NCI-H1092 treated with DMSO at 0.1 percent for 48 hours (cell line): ENCODE results near the gene BRMS1L.
A peak's percentile ranks its signal among the peaks of the same experiment; 100 is the strongest.

Source experiments
- DNase-seq: peaks from one replicate; lab custom pipeline; 2025; lab: John Stamatoyannopoulos, UW

BRMS1L gene

DNA sequence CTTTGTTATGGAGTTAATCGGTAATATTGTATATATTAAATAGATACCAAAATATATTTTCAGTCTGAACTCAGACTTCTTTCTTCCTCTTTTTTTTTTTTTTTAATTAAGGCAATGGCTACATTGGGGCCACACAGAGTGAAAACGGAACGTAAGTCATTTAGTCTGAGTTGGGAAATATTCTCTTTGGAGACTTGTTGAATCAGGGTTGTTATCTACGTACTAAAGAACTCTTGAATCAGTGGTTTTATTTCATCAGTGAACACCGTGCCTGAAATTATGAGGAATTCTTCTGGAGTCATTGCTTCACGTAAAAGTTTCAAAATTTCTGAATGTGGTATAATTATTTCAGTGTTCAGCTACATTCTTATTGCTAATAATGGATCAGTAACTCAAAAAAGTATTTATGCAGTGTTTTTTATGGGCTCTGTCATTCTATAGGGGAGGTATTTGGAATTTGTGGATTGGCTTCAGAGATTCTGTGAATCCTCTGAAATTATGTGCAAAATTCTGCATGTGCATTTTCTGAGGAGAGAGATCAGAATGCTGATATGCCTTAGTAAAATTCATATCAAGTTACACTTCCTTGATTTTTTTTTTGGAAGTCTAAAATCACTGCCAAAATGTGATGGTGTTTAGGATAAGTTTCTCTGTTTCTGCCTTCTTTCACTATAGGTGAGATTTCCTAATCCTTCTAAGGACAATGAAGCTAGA is 39.6 kb downstream of the BRMS1L start:
- DNase-seq = no peak

DNA sequence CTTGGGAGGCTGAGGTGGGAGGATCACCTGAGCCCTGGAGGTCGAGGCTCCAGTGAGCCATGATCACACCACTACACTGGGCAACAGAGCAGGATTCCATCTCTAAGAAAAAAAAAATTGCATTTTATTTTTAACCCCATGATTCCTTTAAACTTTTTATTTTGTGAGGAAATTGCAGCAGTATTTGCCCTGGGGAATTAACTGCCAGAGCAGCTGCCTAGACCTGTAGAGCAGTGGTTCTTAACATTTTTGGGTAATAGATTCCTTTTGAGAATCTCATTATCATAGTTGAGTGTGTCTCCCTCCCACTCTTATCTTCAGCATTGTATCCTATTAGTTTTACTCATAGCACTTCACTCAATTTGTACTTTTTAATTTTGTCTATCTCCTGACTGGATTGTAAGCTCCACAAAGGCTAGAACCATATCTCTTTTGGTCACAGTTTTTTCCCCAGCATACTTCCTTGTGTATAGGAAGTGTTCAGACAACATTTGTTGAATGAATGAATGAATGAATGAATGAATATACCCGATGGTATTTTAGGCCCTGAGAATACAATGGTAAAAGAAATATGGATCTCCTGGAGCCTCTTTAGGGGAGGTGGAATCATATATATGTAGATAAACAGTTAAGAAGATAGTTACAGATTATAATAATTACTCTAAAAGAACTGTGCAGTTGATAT is 40.6 kb downstream of the BRMS1L start:
- DNase-seq = no peak

DNA sequence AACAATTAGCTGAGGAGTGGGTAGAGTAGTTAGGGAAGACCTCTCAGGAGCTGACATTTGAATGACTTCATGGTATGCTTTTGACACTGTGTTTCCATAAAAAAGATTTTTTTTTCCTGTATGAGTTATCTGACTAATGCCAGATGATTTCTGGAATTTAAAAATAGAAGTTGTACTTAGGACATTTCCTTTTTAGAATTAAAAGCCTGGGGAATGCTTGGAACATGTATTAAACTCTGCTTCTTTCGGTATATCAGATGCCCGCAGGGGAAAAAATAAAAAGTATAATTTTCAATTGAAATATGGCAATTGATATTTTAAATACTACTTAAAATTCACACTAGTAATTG is 41.1 kb downstream of the BRMS1L start:
- no peak for DNase-seq

DNA sequence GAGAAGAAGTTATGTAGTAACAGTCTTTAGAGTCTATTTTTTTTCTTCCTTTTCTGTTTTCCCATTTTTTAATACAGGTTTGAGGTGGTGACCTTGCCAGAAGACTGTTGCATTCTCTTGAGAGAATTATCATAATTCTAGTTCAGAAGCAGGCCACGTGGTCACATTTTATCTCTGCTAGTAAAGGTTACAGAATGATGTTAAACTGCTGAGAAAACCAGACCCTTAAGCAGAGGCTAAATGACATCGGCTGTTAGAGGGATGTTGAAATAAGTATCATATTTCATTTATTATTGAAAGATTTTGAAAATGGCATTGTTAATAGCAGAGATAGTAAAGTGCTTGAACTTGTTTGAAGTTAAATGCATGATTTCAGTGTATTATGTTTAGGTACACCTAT is 49.2 kb downstream of the BRMS1L start:
- DNase-seq = no peak

DNA sequence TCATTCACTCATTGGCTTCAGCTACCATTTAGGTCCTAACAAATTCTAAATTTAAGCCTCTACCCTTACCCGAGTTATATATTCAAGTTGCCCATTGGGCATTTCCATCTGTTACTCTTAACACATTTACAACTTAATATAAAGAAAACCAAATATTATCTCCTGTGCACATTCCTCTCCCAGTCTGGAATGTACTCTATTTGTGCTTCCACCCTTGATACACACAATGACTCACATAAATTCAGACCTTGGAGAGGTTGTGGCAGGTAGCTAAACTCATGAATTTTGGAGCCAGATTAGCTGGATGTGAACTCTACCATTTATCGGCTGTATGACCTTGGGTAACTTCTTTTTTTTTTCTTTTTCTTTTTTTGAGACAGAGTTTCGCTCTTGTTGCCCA is 51.1 kb downstream of the BRMS1L start:
- DNase-seq = no peak

DNA sequence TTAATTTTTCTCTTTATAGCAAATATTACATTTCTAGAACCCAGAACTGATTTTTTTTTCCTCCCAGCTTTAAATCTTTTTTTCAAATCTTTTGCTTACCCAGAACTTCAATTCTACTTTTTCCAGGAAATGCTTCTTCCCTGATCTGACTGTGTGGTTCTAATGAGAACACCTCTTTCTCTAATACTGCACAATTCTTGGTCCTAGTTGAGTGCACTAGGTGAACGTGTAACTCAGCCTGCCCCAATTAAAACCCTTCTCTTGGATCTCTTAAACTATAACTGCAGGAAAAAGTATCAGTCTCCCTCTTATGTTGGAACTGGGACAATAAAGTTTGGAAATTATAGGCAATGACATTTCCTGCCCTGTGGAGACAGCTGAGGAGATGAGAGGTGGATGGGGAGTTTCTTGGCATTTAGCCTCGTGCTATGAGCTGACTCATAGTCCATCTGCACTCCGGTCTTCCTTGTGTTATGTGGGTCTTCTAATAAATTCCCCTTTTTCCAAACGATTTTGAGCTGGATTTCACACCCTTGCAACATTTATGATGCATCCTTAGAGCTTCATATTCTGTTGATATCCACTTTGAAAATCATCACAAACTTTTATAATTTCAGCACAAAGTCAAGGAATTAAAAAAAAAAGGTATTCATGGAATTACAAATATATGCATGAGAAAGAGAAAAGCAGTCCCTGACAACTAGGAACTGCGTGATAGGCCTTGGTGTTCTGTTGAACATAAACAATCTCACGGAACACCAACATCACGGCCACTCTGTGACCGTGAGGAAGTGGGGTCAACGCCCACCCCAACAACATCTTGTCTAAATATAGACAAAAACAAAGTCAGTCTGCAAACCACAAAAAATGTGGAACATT is 52.4 kb downstream of the BRMS1L start:
- DNase-seq = no peak

DNA sequence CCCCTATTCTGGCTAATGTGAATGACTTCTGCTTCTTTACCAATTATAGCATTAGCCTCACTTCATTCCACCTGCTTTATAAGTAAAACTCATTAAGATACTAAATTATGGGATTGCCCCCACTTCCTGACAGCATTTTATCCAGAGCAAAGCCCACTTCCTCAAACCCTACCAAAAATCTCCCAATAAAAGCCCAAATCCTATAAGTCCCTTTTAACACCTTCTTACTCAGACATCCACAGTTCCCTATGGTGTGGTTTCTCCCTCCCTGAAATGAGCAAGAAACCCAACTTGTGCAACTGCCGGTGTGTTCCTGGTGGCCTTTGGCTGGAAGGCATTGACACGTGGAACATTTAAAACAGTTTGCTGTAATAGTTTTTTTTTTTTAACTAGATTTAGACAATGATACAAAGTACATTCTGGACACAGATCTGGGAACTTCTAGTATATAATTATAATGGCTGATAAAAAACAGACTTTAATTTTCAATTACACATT is 53.1 kb downstream of the BRMS1L start:
- no peak for DNase-seq

DNA sequence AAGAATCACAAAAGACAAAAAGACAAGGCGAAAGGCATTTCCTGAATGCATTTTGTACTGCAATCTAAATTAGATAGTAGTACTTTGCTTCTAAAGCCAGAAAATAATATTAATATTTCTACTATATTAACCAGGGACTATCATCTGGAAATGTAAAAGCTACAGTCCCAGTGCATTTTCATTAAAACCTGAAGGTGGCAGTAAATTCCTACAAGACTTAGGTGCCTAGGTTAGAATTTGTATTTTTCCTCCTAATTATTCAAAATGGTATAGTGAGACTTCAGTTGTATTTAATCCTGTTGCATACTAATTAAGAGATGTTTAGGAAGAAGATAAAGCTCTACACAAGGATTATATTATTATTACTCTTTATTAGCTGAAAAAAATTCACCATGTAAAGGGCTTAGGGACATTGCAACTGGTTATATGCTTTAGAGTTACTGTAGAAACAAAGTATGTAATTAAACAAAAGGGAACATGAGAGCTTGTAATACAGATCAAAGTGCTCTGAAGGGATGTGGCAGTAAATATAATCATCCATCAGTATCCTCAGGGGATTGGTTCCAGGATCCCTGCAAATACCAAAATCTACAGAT is 53.6 kb downstream of the BRMS1L start:
- DNase-seq = peak; percentile 50

DNA sequence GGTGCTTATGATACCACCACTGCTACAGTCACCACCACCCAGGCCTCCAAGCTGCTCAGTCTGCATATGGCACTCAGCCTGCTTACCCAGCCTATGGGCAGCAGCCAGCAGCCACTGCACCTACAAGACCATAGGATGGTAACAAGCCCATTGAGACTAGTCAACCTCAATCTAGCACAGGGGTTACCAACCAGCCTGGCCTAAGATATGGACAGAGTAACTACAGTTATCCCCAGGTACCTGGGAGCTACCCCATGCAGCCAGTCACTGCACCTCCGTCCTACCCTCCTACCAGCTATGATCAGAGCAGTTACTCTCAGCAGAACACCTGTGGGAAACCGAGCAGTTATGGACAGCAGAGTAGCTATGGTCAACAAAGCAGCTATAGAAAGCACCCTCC is 55.1 kb downstream of the BRMS1L start:
- DNase-seq = no peak

DNA sequence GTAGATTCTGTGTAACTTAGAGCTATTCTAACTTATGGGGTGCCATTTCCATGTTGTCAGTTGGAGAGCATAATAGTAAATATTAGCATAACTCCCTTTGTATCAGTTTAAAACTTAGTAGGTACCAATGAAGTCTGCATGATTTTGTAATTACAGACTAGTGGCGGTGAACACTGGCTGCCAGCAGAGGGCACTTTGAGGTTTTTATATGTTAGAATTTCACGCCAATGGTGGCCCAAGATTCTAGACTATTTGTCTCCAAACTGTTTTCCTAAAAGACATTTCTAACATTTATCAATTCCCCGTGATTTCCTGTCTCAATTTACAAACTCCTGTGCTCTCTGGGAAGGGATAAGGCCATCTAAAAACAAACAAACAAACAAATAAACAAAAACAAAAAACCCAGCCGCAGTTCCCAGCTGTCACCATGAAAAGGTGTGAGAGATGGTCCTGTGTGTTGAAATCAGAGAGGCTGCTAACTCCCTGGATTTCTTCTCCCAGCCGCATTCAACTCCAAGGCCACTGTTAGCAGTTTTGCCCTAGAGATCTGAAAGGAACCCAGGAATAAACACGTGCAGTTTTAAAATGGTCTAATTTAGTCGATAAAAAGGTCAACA is 57.6 kb downstream of the BRMS1L start:
- peak; percentile 68 for DNase-seq

DNA sequence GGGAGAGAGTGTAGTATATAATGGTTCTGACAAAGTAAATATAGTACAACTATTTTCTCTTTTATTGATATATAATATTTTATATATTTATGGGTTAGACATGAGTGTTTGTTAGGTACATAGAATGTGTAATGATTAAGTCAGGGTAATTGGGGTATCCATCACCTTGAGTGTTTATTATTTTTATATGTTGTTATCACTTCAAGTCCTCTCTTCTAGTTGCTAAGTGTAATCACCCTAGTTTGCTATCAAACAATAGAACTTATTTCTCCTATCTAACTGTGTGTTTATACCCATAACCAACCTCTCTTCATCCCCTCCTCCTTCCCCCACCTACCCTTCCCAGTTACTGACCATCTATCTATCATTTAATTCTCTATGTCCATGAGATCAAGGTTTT is 64.2 kb downstream of the BRMS1L start:
- no peak for DNase-seq

DNA sequence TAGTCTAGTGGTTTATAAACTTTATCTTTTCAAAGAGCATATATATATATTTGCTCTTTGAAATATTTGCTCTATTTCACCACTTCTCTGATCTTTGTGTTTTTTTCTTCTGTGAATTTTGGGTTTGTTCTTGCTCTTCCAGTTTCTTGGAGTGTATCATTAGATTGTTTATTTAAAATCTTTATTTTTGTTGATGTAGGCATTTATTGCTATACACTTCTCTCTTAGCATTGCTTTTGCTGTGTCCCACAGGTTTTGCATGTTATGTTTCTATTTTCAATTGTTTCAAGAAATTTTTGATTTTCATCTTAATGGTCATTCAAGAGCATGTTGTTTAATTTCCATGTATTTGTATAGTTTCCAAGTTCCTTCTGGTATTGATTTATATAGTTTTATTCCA is 69.1 kb downstream of the BRMS1L start:
- no peak for DNase-seq

DNA sequence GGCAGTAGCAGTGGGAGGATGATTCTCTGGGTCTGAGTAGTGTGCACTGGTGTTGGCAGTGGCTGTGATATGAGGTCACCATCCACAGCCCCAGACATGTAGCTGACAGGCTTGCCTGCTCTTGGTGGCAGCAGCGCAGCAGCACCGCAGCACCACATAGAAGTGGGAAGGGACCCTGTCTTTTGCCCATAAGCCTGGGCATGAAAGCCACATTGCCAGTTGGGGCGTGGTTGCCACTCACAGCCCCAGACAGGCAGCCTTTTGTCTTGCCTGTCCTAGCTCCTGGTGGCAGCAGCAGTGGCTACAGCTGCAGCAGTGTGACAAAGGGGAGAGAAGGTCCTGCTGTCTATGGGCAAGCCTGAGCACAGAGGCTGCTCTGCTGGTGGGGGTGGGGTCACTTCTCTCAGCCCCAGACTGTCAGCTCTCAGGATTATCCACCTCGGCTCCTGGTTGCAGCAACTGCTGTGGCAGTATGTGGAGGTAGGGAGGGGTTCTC is 71.5 kb downstream of the BRMS1L start:
- DNase-seq = no peak

DNA sequence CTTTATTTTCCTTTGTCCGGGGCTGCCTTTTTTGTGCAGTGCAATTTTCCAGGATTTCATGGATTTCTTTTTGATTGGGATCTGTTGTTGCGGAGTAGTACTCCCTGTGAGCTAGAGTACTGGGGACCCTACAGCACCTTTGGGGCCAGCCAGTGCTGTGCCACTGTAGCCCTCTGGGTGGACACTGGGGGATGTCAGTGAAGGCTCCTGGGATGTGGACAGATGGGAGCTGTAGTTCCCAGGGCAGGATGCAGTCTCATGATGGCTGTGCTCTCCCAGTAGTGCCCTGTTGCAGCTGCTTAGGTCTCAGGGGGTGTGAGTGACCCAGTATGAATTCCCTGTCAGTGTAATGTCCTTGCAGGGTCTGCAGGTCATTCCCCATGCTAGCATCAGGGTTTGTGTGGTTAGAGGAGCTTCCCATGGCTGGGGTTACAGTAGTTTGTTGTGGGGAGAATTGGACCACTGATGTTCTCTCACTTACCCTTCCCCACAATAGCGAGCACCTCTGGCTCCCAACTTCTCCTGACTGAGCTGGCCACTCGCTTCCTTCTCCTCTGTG is 72.2 kb downstream of the BRMS1L start:
- DNase-seq = no peak

DNA sequence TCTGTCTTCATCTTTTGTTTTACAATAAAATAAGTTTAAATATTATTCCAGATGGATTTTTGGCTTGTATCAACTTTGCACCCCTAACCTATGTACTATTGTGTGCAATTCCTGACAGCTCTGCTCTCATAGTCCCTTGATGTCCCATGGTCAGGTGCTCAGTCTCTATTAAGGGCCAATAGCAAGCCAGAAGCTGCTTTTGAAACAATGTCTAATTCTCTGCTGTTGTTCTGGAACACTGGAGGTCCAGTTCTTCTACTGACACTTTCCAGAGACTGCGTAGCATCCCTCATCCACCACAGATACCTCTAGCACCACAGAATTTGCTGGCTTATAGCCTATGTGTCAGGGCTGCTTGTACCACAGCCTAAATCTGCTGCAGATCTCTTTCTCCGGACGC is 74.6 kb downstream of the BRMS1L start:
- no peak for DNase-seq

DNA sequence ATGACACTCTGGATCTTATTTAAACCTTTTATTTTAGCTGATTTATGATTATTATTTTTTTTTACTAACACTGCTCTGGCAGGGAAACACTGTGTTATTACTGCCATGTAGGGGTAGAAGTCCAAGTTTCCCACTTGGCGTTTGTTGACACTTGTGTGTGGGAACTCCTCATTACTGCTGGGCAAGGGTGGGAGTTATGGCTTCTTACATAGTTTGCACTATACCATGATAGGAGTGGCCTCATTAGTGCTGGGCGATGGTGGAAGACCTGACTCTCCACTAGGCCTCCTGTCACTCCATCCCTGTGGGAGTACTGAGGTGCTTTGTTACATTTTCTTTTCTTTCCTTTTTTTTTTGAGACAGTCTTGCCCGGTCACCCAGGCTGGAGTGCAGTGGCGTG is 83.5 kb downstream of the BRMS1L start:
- no peak for DNase-seq

DNA sequence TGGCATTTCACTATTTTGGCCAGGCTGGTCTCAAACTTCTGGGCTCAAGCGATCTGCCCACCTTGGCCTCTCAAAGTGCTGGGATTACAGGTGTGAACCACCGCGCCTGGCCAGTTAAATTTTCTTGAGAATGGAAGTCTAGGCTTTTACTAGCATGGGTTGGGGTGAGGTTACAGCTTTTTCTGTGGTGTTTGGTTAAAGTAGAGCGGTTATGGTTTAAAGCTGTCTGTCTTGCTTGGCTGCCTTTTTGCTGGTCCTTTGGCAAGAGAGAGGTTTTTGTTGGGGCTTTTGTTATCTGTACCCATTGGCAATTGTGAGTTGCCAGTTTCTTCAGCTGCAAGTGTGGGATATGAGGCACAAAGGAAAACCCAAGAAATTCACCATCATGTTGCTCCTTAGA is 84.1 kb downstream of the BRMS1L start:
- DNase-seq = no peak

DNA sequence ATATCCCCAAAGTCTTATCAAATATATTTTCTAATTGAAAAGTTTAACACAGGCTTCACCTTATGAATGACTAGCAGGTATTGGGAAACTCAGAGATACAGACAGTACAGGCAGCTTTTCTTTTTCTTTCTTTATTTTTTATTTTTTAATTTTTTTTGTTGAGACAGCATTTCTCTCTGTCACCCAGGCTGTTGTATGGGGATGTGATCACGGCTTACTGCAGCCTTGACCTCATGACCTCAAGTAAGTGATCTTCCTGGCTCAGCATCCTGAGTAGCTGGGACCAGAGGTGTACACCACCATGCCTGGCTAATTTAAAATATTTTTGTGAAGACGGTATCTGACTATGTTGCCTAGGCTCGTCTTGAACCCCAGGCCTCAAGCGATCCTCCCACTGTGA is 85.0 kb downstream of the BRMS1L start:
- no peak for DNase-seq

DNA sequence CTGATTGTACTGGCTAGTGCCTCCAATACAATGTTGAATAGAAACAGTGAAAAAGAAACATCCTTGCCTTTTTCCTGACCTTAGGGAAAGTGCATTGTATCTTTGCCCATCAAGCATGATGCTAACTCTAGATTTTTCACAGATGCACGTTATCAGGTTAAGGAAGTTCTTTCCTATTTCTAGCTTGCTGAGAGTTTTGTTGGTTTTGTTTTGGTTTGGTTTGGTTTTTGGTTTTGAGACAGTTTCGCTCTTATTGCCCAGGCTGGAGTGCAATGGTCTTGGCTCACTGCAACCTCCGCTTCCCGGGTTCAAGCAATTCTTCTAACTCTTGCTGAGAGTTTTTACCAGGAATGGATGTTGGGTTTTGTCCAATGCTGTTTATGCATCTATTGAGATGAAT is 89.0 kb downstream of the BRMS1L start:
- no peak for DNase-seq

DNA sequence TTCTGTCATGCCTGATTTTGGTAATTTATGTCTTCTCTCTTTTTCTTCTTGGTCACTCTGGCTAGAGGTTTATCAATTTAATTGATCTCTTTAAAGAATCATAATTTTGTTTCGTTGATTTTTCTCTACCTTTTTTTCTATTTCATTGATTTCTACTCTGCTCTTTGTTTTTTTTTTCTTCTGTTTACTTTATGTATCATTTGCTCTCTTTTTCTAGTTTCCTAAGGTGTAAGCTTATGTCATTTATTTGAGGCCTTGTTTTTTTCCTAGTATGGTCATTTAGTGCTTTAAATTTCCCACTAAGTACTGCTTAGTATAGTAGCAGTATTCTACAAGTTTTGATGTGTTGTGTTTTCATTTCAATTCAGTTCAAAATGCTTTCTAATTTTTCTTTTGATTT is 89.6 kb downstream of the BRMS1L start:
- no peak for DNase-seq
